H1 (cell line): ENCODE measurements around the gene BZW2. TPM values are rescaled to one million over a fixed set of nuclear protein-coding genes. Genes with fewer than 3 reads are reported as not detected.

ENCODE experiments used
- CTCF ChIA-PET: fragments of 300-600 bp; sonication (Branson Sonifier 250); formaldehyde crosslinking; loops from one replicate; lab custom pipeline; 2021; ENCODE audit not compliant: partially characterized antibody; lab: Charles Lee
- POLR2A ChIA-PET: fragments of 300-600 bp; sonication (Branson Sonifier 250); formaldehyde crosslinking; loops from one replicate; lab custom pipeline; 2021; ENCODE audit warnings: inconsistent platforms; ENCODE audit not compliant: partially characterized antibody; lab: Charles Lee
- DNase-seq, 2 experiments: peaks; one replicate each; pipeline versions ENCODE4 v3.0.0 to v3.0.0-alpha.2; 2010 to 2022; ENCODE audit warnings: low spot score in 2 of 2, low read depth in 1 of 2, mixed read lengths in 1 of 2
- FAIRE-seq: peaks from 2 replicates; lab custom pipeline; 2011; peaks lifted over from hg19 to GRCh38; lab: Jason Lieb, UNC
- H2AFZ ChIP-seq: 2 replicates; pipeline ENCODE4 v1.8.1; 2012; ENCODE audit warnings: low read length, inconsistent platforms
- H2AK5ac ChIP-seq: 2 replicates; pipeline ENCODE4 v1.6.1; 2013; ENCODE audit warnings: low read depth, low read length
- H2BK120ac ChIP-seq: replicated peaks from 2 replicates; pipeline ENCODE3; 2013; ENCODE audit warnings: low read depth, low read length, inconsistent platforms
- H2BK12ac ChIP-seq: 2 replicates; pipeline ENCODE4 v1.6.1; 2013; ENCODE audit warnings: low read depth, low read length
- H2BK15ac ChIP-seq: 2 replicates; pipeline ENCODE4 v1.6.1; 2013; ENCODE audit warnings: low read length
- H2BK20ac ChIP-seq: 2 replicates; pipeline ENCODE4 v1.6.1; 2013; ENCODE audit warnings: low read length
- H2BK5ac ChIP-seq: 2 replicates; pipeline ENCODE4 v1.6.1; 2013; ENCODE audit warnings: low read depth, low read length
- H3K14ac ChIP-seq: 2 replicates; pipeline ENCODE4 v1.6.1; 2013; ENCODE audit warnings: inconsistent platforms; ENCODE audit not compliant: insufficient read length
- H3K18ac ChIP-seq: 2 replicates; pipeline ENCODE4 v1.6.1; 2013; ENCODE audit warnings: low read length; ENCODE audit errors: extremely low read depth
- H3K23ac ChIP-seq: 2 replicates; pipeline ENCODE4 v1.6.1; 2013; ENCODE audit warnings: inconsistent platforms; ENCODE audit not compliant: insufficient read length
- H3K23me2 ChIP-seq: 2 replicates; pipeline ENCODE4 v1.6.1; 2013; ENCODE audit warnings: low read depth, low read length
- H3K27ac ChIP-seq: 2 replicates; pipeline ENCODE4 v1.6.1; 2011; ENCODE audit warnings: low read depth, low read length, inconsistent platforms
- H3K27me3 ChIP-seq, 4 experiments: replicated peaks in 1 of 4; 1 replicate in 1 of 4; 2 replicates in 3 of 4; pipeline versions ENCODE4 v1.6.1 to v1.8.1; 2011 to 2013; ENCODE audit warnings: low read length in 3 of 4, mild to moderate bottlenecking in 3 of 4, inconsistent platforms in 2 of 4, mixed read lengths in 2 of 4, moderate library complexity in 1 of 4; ENCODE audit not compliant: control insufficient read depth in 3 of 4, insufficient read depth in 3 of 4; ENCODE audit errors: extremely low read depth in 1 of 4
- H3K36me3 ChIP-seq, 4 experiments: 2 replicates each; pipeline versions ENCODE4 v1.6.1 to v1.8.1; 2011 to 2013; ENCODE audit warnings: mild to moderate bottlenecking in 4 of 4, low read length in 3 of 4, moderate library complexity in 2 of 4, control low read depth in 1 of 4, inconsistent platforms in 1 of 4; ENCODE audit not compliant: insufficient read depth in 4 of 4, control insufficient read depth in 2 of 4
- H3K4ac ChIP-seq: replicated peaks from 2 replicates; pipeline ENCODE3; 2013; ENCODE audit warnings: low read length, low read depth, mixed read lengths, inconsistent platforms; ENCODE audit not compliant: insufficient read length
- H3K4me1 ChIP-seq, 4 experiments: replicated peaks in 1 of 4; 1 replicate in 1 of 4; 2 replicates in 3 of 4; pipeline versions ENCODE4 v1.6.1 to v1.8.1; 2011 to 2013; ENCODE audit warnings: low read length in 3 of 4, inconsistent platforms in 2 of 4, mixed read lengths in 1 of 4; ENCODE audit not compliant: insufficient read depth in 4 of 4, control insufficient read depth in 3 of 4
- H3K4me2 ChIP-seq, 2 experiments: 2 replicates each; pipeline versions ENCODE4 v1.6.1 to v1.8.1; 2011 to 2013; ENCODE audit warnings: low read depth in 2 of 2, low read length in 2 of 2, control low read depth in 1 of 2, inconsistent platforms in 1 of 2, mild to moderate bottlenecking in 1 of 2; ENCODE audit not compliant: insufficient read depth in 1 of 2
- H3K4me3 ChIP-seq, 4 experiments: fragments of 200-600, 300-600 bp in 1 of 4; sonication (generic), shearing (Covaris generic), sonication (Bioruptor Twin) in 1 of 4; 2 replicates each; pipeline versions ENCODE4 v1.5.1 to v1.8.1; 2011 to 2016; ENCODE audit warnings: low read length in 4 of 4, low read depth in 3 of 4, control low read depth in 2 of 4, inconsistent platforms in 2 of 4, mild to moderate bottlenecking in 2 of 4, mixed read lengths in 1 of 4, moderate library complexity in 1 of 4; ENCODE audit not compliant: insufficient read depth in 2 of 4; ENCODE audit errors: extremely low read depth in 1 of 4
- H3K56ac ChIP-seq: replicated peaks from 2 replicates; pipeline ENCODE3; 2013; ENCODE audit warnings: low read depth, mild to moderate bottlenecking, mixed read lengths, low read length, inconsistent platforms; ENCODE audit not compliant: insufficient read length
- H3K79me1 ChIP-seq: 2 replicates; pipeline ENCODE4 v1.6.1; 2013; ENCODE audit warnings: low read depth, low read length, control low read depth
- H3K79me2 ChIP-seq, 2 experiments: 2 replicates each; pipeline versions ENCODE4 v1.6.1 to v1.8.1; 2012 to 2013; ENCODE audit warnings: low read length in 2 of 2, mild to moderate bottlenecking in 2 of 2, inconsistent platforms in 1 of 2; ENCODE audit not compliant: insufficient read depth in 2 of 2, control insufficient read depth in 1 of 2
- H3K9ac ChIP-seq, 4 experiments: replicated peaks in 1 of 4; 1 replicate in 1 of 4; 2 replicates in 3 of 4; pipeline versions ENCODE4 v1.6.1 to v1.8.1; 2011 to 2013; ENCODE audit warnings: low read depth in 3 of 4, low read length in 3 of 4, control low read depth in 2 of 4, mild to moderate bottlenecking in 2 of 4, moderate library complexity in 2 of 4, inconsistent platforms in 1 of 4; ENCODE audit errors: extremely low read depth in 1 of 4
- H3K9me3 ChIP-seq, 2 experiments: 2 replicates each; pipeline versions ENCODE4 v1.6.1 to v1.8.1; 2012 to 2013; ENCODE audit warnings: mild to moderate bottlenecking in 2 of 2, moderate library complexity in 2 of 2, control low read depth in 1 of 2, inconsistent platforms in 1 of 2, low read depth in 1 of 2, low read length in 1 of 2, mixed read lengths in 1 of 2; ENCODE audit not compliant: insufficient read depth in 2 of 2
- H4K20me1 ChIP-seq, 2 experiments: replicated peaks in 1 of 2; 2 replicates each; pipeline versions ENCODE3 to v1.8.1; 2011 to 2013; ENCODE audit warnings: inconsistent platforms in 2 of 2, low read length in 2 of 2, mild to moderate bottlenecking in 1 of 2; ENCODE audit not compliant: insufficient read depth in 2 of 2, control insufficient read depth in 1 of 2
- H4K5ac ChIP-seq: 2 replicates; pipeline ENCODE4 v1.6.1; 2013; ENCODE audit warnings: low read length, low read depth, mixed read lengths, inconsistent platforms; ENCODE audit not compliant: insufficient read length
- H4K8ac ChIP-seq: 2 replicates; pipeline ENCODE4 v1.8.0; 2013; ENCODE audit warnings: mild to moderate bottlenecking, moderate library complexity, low read length, inconsistent platforms; ENCODE audit not compliant: insufficient read depth; ENCODE audit errors: extremely low read depth
- H4K91ac ChIP-seq: replicated peaks from 2 replicates; pipeline ENCODE3; 2013; ENCODE audit warnings: low read length, mixed read lengths, inconsistent platforms; ENCODE audit not compliant: insufficient read length
- ATF3 ChIP-seq: IDR thresholded peaks from 2 replicates; pipeline ENCODE4 v1.6.1; 2011; ENCODE audit warnings: low read depth, mild to moderate bottlenecking, low read length; ENCODE audit not compliant: insufficient read depth
- BCL11A ChIP-seq, 2 experiments: IDR thresholded peaks; one replicate each; pipeline ENCODE4 v1.6.1; 2011; ENCODE audit warnings: low read depth in 2 of 2, low read length in 2 of 2, mild to moderate bottlenecking in 2 of 2
- CBX5 ChIP-seq: fragments of 300-800, 300-1000 bp; sonication (generic); IDR thresholded peaks from 2 replicates; pipeline ENCODE4 v1.7.1; 2016; ENCODE audit warnings: antibody characterized with exemption, low read length, low read depth
- CHD2 ChIP-seq: IDR thresholded peaks from 2 replicates; pipeline ENCODE4 v1.6.1; 2012; ENCODE audit warnings: low read length, improper control_type of control experiment
- CREB1 ChIP-seq: IDR thresholded peaks from 2 replicates; pipeline ENCODE4 v1.6.1; 2012; ENCODE audit warnings: inconsistent platforms
- KDM5A ChIP-seq: fragments of 200-600 bp; IDR thresholded peaks from 2 replicates; pipeline ENCODE4 v1.7.1; 2012; ENCODE audit warnings: mild to moderate bottlenecking, low read length, inconsistent platforms, mixed read lengths
- RNF2 ChIP-seq: fragments of 200-900, 300-1000 bp; sonication (generic); IDR thresholded peaks from 2 replicates; pipeline ENCODE4 v1.7.1; 2016; ENCODE audit warnings: borderline replicate concordance, low read depth, mild to moderate bottlenecking, antibody characterized with exemption, low read length; ENCODE audit not compliant: poor library complexity, severe bottlenecking; ENCODE audit errors: missing control alignments
- SP1 ChIP-seq: IDR thresholded peaks from 2 replicates; pipeline ENCODE4 v1.6.1; 2011; ENCODE audit warnings: low read depth, low read length
- TAF7 ChIP-seq: optimal IDR thresholded peaks from 2 replicates; pipeline ENCODE3; 2011; ENCODE audit warnings: low read depth, mild to moderate bottlenecking, inconsistent platforms, low read length, moderate library complexity, borderline replicate concordance
- YY1 ChIP-seq: IDR thresholded peaks from 2 replicates; pipeline ENCODE4 v1.6.1; 2011; ENCODE audit warnings: low read depth, mild to moderate bottlenecking, low read length
- WGBS, 2 experiments: shearing (Covaris generic) in 1 of 2; methylation state at CpG; one replicate each; pipeline versions ENCODE4 v1.1.6 to v1.1.7; 2013 to 2015; ENCODE audit warnings: low lambda C conversion rate in 2 of 2, mixed read lengths in 2 of 2, inconsistent platforms in 1 of 2, low coverage in 1 of 2, missing lambda C conversion rate in 1 of 2; ENCODE audit not compliant: insufficient replicate concordance in 2 of 2, insufficient coverage in 1 of 2, insufficient read length in 1 of 2; ENCODE audit errors: extremely low coverage in 1 of 2, missing lambda C conversion rate in 1 of 2; 5-methylcytosine and 5-hydroxymethylcytosine counted together
- polyA plus RNA-seq, 7 experiments: library from polyadenylated mRNA; depleted of rRNA in 3 of 7; stranded (reverse) in 5 of 7; unstranded in 2 of 7; fragments of >200 nt in 5 of 7; fragments of 200-250 nt in 2 of 7; gene quantifications; 1 replicate in 5 of 7; 2 replicates in 1 of 7; 4 replicates in 1 of 7; pipeline versions ENCODE4 v1.2.1 to v1.2.3, GENCODE V29; 2011 to 2013; ENCODE audit warnings: missing spikeins in 2 of 7, mixed read lengths in 2 of 7
- total RNA-seq: library from RNA; stranded (reverse); fragmentation: NEBNext Ultra II Directional; extraction: Animal tissue kit (Norgen Biotek cat#: 25700); gene quantifications from 2 replicates; pipeline ENCODE4 v1.2.1, GENCODE V29; 2021
- TF ChIP-seq, protein P1 (sequence below): IDR thresholded peaks from 2 replicates; pipeline ENCODE4 v1.6.1; 2012; ENCODE audit warnings: inconsistent platforms

The BZW2 gene
- total and polyA plus RNA-seq, 2 of the 8 experiments (the other 6 are each of a cell fraction or from before 2014, with no cell fraction given): 32.3 to 103 TPM

DNA sequence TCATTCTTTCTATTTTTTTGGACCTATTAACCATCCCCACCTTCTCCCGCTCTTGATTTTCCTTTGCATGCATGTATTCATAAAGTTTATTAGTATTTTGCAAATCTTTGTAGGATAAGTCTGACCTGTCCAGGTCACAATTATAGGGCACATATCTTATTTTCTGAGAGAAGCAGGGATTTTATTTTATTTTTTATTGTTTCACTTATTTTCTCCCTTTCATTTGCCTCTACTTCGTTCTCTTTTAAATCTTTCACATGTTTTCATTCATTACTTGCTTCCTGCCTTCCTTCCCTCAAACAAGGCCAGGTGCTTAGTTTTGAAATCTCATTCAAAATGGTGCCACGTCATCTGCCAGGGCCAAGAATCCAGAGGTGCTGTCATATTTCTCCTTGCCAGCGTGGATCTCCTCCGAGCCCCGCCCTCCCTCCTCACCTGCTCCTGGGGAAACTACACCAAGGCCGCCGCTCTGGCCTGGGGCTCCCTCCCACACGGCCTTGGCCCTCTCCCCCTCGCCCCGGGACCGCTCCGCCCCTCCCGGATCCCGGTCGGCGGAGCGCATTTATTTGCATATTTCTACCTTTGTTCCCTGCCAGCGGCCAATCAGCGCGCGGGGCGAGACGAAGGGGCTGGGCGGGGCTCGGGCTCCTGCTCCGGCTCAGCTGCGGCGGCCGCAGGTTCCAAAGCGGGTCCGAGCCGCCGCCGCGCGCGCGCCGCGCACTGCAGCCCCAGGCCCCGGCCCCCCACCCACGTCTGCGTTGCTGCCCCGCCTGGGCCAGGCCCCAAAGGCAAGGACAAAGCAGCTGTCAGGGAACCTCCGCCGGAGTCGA is 107.3 kb downstream of the BZW2 start, which contains the start of gene TSPAN13:
Gene TSPAN13 (plus strand): TSS at position 654 of the 830 bp plus-strand sequence. CDS start 213 bp downstream, outside the sequence.
- Histone ChIP-seq H3K79me2 (peaks cover 0 to 12% of the 10 kb centered on the region in 2 experiments; a peak in 2 of 4 replicates), H3K36me3 (no peaks in the 10 kb centered on the region), H2BK5ac (no peak within 1 kb of the TSS), H3K4me1 (peaks cover 2 to 9% (median 5%) of the 10 kb centered on the region in 4 experiments; a peak in 6 of 7 replicates), H2BK120ac (no peak within 1 kb of the TSS), H3K27ac (no peak within 1 kb of the TSS; the same call in 1 of the 2 replicates), H3K27me3 (no peaks in the 10 kb centered on the region; a peak in 3 of 7 replicates), H4K8ac (peak within 1 kb of the TSS; percentile 96), H3K18ac (peak within 1 kb of the TSS; percentile 36; the same call in 1 of the 2 replicates), H2AFZ (peak within 1 kb of the TSS; percentile 94), H4K91ac (no peak within 1 kb of the TSS), H3K79me1 (no peaks in the 10 kb centered on the region), H3K4ac (no peak within 1 kb of the TSS), H2BK15ac (peak within 1 kb of the TSS; percentile 9; the same call in 1 of the 2 replicates), H3K9ac (peak within 1 kb of the TSS; percentile 46 to 63 (median 58)), H4K5ac (peak within 1 kb of the TSS; percentile 40), H4K20me1 (no peaks in the 10 kb centered on the region), H3K4me2 (peak within 1 kb of the TSS; percentile 90 to 97), H3K23ac (no peak within 1 kb of the TSS), H2AK5ac (no peak within 1 kb of the TSS), H3K56ac (peak within 1 kb of the TSS; percentile 17), H2BK12ac (no peak within 1 kb of the TSS), H2BK20ac (no peak within 1 kb of the TSS), H3K9me3 (no peaks in the 10 kb centered on the region), H3K4me3 (peak within 1 kb of the TSS; percentile 63 to 96 (median 83)), H3K23me2 (peaks cover 4% of the 10 kb centered on the region; the same call in 1 of the 2 replicates), H3K14ac (no peak within 1 kb of the TSS)
- FAIRE-seq (no peak), DNase-seq (peak; percentile 87 to 90)
- 10% methylated on average over 18 of the region's 48 CpGs; no CpG with 5 or more reads in 1 of the 2 experiments for WGBS, 2 experiments
- ChIA-PET POLR2A (interaction anchor here (0.8 to 1.4 kb wide), 3 partner anchors 9 to 17 kb away, joined by 3 to 5 read pairs (median 3); no protein-coding TSS in a partner anchor), CTCF (interaction anchor here (1.1 kb wide), 1 partner anchor 48 kb away, joined by 3 read pairs; no protein-coding TSS in a partner anchor)
- TF ChIP-seq CREB1 (peak; percentile 85), RNF2 (no peak), BCL11A (IDR thresholded peaks at IDR 0.05; ENCODE audit: low read depth in 2 of 2, low read length in 2 of 2) (no peak), YY1 (no peak), ATF3 (no peak), TAF7 (no peak), SP1 (no peak), CBX5 (no peak), CHD2 (no peak), KDM5A (no peak)
- TF ChIP-seq, protein P1, sequence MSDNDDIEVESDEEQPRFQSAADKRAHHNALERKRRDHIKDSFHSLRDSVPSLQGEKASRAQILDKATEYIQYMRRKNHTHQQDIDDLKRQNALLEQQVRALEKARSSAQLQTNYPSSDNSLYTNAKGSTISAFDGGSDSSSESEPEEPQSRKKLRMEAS: peak; percentile 7; the same call in 1 of the 2 replicates
